ENCODE data around the gene NAXE.
"Not testable (repeated sequence)": the region's sequence is repeated elsewhere in the genome, so short reads cannot be mapped to it uniquely, and the experiment has no call there.

Gene NAXE

GRCh38 chr1:156591432-156592157 is at the start of gene NAXE:
Gene NAXE (plus strand): TSS chr1:156591776. CDS start chr1:156591805, 29 bp downstream.
- DNase-seq = peak; percentile 84

- no peak for DNase-seq
Measured at GRCh38 chr1:156543066-156543465, 48.5 kb upstream of the NAXE start.

- no peak for DNase-seq
Measured at GRCh38 chr1:156544592-156545102, 46.9 kb upstream of the NAXE start.

- DNase-seq = no peak
Measured at GRCh38 chr1:156546267-156546666, 45.3 kb upstream of the NAXE start.

GRCh38 chr1:156547434-156547833 is 44.1 kb upstream of the NAXE start:
- no peak for DNase-seq

GRCh38 chr1:156547982-156548381 is 43.6 kb upstream of the NAXE start:
- DNase-seq = no peak

GRCh38 chr1:156549390-156549789 is 42.2 kb upstream of the NAXE start:
- DNase-seq = no peak

GRCh38 chr1:156549831-156550230 is 41.7 kb upstream of the NAXE start:
- DNase-seq = no peak

- DNase-seq = no peak
Measured at GRCh38 chr1:156550346-156550745, 41.2 kb upstream of the NAXE start.

- DNase-seq = no peak
Measured at GRCh38 chr1:156551066-156551643, 40.4 kb upstream of the NAXE start.

- no peak for DNase-seq
Measured at GRCh38 chr1:156551869-156552268, 39.7 kb upstream of the NAXE start.

- DNase-seq = no peak
Measured at GRCh38 chr1:156552518-156552917, 39.1 kb upstream of the NAXE start.

- DNase-seq = not testable (repeated sequence)
Measured at GRCh38 chr1:156552937-156553336, 38.6 kb upstream of the NAXE start.

- DNase-seq = no peak
Measured at GRCh38 chr1:156553860-156554485, 37.6 kb upstream of the NAXE start.

- DNase-seq = no peak
Measured at GRCh38 chr1:156554971-156555370, 36.6 kb upstream of the NAXE start.

- no peak for DNase-seq
Measured at GRCh38 chr1:156555715-156556114, 35.9 kb upstream of the NAXE start.

- DNase-seq = no peak
Measured at GRCh38 chr1:156556354-156556753, 35.2 kb upstream of the NAXE start.

GRCh38 chr1:156559086-156559796 is 32.3 kb upstream of the NAXE start:
- no peak for DNase-seq

- DNase-seq = no peak
Measured at GRCh38 chr1:156559797-156560385, 31.7 kb upstream of the NAXE start.

GRCh38 chr1:156560585-156561163 is 30.9 kb upstream of the NAXE start:
- DNase-seq = peak; percentile 30

GRCh38 chr1:156565519-156565918 is 26.1 kb upstream of the NAXE start:
- DNase-seq = no peak

- no peak for DNase-seq
Measured at GRCh38 chr1:156566436-156566835, 25.1 kb upstream of the NAXE start.
